NCI-H2081 treated with DMSO at 0.1 percent for 48 hours (cell line): ENCODE results near the gene PRKCH.

ENCODE experiments used
- DNase-seq: peaks from one replicate; lab custom pipeline; 2025; lab: John Stamatoyannopoulos, UW

Gene PRKCH

GRCh38 chr14:61368114-61368710, 46.8 kb downstream of the PRKCH start:
- DNase-seq: no peak

DNA sequence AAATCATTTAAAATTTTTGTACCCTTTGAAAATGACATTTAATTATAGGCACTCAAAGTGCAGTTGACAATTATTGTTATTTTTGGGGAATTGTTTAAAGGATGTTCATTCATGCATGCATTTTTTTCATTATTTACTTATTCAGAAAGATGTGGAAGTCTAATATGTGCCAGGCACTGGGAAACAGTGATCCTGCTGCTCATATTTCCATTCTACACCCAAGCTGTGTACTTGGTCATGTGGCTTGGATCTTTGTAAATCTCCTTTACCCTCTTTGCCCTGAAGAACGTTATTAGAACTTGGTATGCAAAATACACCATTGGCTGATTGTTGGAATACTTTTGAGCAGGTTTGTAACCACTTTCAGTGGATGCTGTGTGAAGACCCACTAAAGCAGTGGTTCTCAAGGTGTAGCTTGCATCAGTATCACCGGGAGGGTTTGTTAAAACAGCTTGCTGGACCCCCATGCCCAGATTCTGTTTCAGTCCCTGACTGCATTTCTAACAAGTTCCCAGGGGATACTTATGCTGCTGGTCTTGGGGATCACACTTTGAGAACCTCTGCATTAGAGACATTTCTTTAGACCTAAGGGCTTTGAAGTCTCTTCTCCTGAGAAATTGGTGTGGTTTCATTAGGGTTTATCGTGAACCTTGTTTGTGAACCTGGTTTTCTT, 47.5 kb downstream of the PRKCH start:
- DNase-seq: no peak

GRCh38 chr14:61369454-61369810, 48.1 kb downstream of the PRKCH start:
- no peak for DNase-seq

GRCh38 chr14:61372379-61372778, 51.0 kb downstream of the PRKCH start:
- DNase-seq: no peak

- DNase-seq: no peak
Observed at GRCh38 chr14:61372842-61373555, 51.6 kb downstream of the PRKCH start.

- no peak for DNase-seq
Observed at GRCh38 chr14:61374284-61374683, 52.9 kb downstream of the PRKCH start.

DNA sequence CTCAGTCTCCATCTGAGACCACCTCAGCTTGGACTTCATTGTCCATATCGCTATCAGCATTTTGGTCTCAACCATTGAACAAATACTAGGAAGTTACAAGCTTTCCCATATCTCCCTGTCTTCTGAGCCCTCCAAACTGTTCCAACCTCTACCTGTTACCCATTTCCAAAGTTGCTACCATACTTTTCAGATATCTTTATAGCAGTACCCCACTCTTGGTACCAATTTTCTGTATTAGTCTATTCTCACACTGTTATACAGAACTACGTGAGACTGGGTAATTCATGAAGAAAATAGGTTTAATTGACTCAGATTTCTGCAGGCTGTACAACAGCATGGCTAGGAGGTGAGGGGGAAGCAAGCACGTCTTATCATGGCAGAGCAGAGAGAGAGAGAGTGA, 53.8 kb downstream of the PRKCH start:
- DNase-seq: no peak

DNA sequence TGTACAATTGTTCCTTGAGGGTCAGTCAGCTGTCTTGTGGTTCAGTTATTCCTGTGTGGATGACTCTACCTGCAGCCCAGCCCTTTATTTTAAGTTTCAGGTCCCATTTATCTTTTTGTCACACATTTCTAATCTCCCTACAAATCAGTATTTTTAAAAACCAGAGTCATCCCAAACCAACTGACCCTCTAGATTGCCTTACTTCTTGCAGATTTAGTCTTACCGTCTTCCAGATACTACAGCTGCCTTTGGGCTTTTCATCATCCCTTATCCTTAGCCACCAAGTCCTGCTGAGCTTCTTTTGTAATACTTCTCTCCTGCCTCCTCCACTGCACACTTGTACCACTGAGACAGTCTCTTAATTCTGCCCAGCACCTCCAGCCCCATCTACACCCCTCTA, 54.9 kb downstream of the PRKCH start:
- no peak for DNase-seq

DNA sequence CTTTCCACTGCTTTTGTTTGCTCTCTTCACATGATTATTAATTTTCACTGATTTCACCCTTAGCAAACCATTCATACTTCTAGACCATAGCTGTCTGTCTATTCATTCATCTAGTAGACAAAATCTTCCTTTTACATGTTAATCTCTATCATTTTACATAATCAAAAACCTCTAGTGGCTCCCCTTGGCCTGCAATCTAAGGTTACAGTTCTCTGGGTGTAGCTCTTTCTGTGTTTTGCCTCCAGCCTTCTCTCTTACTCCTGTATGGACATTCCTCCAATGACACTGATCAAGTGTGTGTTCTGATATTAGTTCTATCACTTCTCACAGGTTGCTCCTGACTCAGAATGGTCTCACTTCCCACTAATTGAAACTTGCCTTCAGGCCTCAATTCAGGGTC, 56.4 kb downstream of the PRKCH start:
- no peak for DNase-seq

DNA sequence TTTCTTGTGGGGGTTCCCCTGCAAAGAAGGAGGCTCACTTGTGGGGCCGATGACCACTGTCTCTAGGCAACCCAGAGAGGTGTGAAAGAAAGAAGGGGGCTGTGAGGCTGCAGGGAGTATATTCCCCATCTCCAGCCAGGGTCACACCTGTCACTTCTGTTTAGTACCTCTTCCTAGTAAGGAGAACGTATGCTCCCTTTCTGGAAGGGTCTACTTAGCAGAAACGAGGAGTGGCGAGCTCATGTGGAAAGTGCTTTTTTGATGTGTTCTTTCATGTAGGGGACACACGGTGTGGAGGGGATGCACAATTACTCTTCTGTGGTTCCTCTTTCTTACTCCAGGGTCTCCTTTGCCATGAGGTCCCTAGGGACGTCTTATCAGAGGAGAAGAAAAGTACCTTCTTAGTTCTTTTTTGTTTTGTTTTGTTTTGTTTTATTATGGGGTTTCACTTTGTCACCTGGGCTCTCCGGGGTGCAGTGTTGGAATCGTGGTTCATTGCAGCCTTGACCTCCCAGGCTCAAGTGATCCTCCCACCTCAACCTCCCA, 58.3 kb downstream of the PRKCH start:
- no peak for DNase-seq

DNA sequence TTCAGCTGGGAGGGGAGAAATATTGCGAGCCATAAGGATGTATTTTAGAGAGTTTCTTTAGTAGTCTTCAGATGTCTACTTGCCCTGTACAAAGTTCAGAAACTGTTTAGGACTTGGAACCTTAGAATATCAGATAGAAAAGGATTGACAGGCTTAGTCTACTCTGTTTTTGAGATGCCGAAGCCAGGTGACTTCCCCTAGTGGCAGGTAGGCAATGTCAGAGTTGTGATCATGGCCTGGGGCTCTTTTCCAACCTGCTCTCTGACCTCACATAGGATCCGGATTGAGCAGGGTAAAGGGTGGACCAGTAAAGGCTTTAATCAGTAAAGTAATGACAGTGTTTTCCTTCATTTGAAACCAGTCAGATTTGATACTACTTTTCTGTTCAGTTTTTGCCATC, 59.6 kb downstream of the PRKCH start:
- DNase-seq: no peak

- no peak for DNase-seq
Observed at GRCh38 chr14:61381553-61381952, 60.2 kb downstream of the PRKCH start.

GRCh38 chr14:61382842-61383241, 61.5 kb downstream of the PRKCH start:
- DNase-seq: no peak

GRCh38 chr14:61385002-61385685, 63.8 kb downstream of the PRKCH start:
- no peak for DNase-seq

GRCh38 chr14:61386173-61386772, 64.9 kb downstream of the PRKCH start:
- no peak for DNase-seq

GRCh38 chr14:61387076-61387475, 65.7 kb downstream of the PRKCH start:
- DNase-seq: no peak

DNA sequence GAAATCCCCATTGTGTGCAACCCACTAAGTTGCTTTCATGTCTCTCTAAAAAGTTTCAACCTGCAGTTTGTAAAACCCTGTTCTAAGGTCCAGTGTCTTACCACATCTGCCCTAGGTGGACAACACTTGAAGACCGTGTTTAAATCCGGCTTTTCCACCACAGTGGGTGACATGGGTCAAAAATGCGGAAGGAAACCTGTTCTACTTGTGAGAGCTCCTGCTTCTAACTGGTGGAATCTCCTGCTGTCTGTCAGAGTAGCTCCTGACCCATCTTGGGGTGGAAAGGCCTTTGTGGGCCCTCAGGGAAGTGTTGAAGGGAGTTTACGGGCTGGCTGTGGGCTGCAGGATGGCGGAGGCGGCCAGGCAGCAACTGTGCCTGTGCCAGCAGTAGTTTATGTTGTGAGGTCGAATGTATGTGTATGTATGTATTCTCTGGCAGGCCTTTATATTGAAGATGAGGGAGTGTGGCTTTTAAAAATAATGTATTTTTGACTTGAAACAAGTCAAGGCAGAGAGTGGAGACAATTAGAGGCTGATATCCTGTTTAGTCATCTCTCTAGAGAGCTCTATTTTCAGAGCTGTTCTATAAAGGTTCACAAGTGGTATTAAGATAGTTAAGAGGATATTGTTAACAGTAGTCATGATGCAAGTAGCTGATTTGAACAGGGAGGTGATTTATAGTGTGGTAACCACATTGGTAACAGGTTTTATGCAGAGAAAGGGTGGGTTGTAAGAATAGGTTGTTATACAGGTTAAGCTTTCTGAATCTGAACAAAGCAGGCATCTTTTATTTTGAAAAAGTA, 67.0 kb downstream of the PRKCH start:
- DNase-seq: no peak

- DNase-seq: no peak
Observed at GRCh38 chr14:61388976-61389576, 67.7 kb downstream of the PRKCH start.

GRCh38 chr14:61391119-61391518, 69.7 kb downstream of the PRKCH start:
- DNase-seq: no peak

GRCh38 chr14:61392297-61392696, 70.9 kb downstream of the PRKCH start:
- no peak for DNase-seq

GRCh38 chr14:61394542-61394941, 73.2 kb downstream of the PRKCH start:
- no peak for DNase-seq
